Osteocyte (in vitro differentiated cells): ENCODE measurements around the gene SPATS2. TPM values are rescaled to one million over a fixed set of nuclear protein-coding genes. Genes with fewer than 3 reads are reported as not detected.

Source experiments
- DNase-seq: peaks from one replicate; pipeline ENCODE4 v3.0.0; 2021; ENCODE audit warnings: mixed read lengths; ENCODE audit not compliant: unreplicated experiment; ENCODE audit errors: extremely low spot score
- H3K27ac Mint-ChIP-seq: one replicate; pipeline ENCODE4 v1.8.0; 2021; ENCODE audit warnings: mild to moderate bottlenecking, mixed read lengths; ENCODE audit not compliant: unreplicated experiment
- H3K27me3 Mint-ChIP-seq: one replicate; pipeline ENCODE4 v1.8.0; 2021; ENCODE audit warnings: mixed read lengths; ENCODE audit not compliant: unreplicated experiment
- H3K36me3 Mint-ChIP-seq: one replicate; pipeline ENCODE4 v1.8.0; 2021; ENCODE audit warnings: mixed read lengths; ENCODE audit not compliant: unreplicated experiment
- H3K4me1 Mint-ChIP-seq: one replicate; pipeline ENCODE4 v1.8.0; 2021; ENCODE audit warnings: mixed read lengths; ENCODE audit not compliant: unreplicated experiment
- H3K4me3 Mint-ChIP-seq: one replicate; pipeline ENCODE4 v1.8.0; 2021; ENCODE audit warnings: mild to moderate bottlenecking, moderate library complexity, mixed read lengths; ENCODE audit not compliant: unreplicated experiment
- H3K9me3 Mint-ChIP-seq: one replicate; pipeline ENCODE4 v1.8.0; 2021; ENCODE audit warnings: mixed read lengths; ENCODE audit not compliant: unreplicated experiment
- CTCF ChIP-seq: fragments of 200-600 bp; sonication (generic); IDR thresholded peaks from 2 replicates; pipeline ENCODE4 v1.5.0; 2021; ENCODE audit warnings: antibody characterized with exemption, mild to moderate bottlenecking, moderate library complexity
- total RNA-seq: library from RNA; stranded (reverse); gene quantifications from 2 replicates; pipeline ENCODE4 v1.2.1, GENCODE V29; 2021

Gene SPATS2
- total RNA-seq, 1 donor from 2014 or later: 25.6 TPM

- peaks cover 40% of the 10 kb centered on the region for H3K4me1 Mint-ChIP-seq
- no peak for DNase-seq
- no peak overlapping the region for H3K27ac Mint-ChIP-seq
- H3K4me3 Mint-ChIP-seq: no peak overlapping the region
- no peak for TF ChIP-seq CTCF
- H3K9me3 Mint-ChIP-seq: no peaks in the 10 kb centered on the region
- peaks cover 38% of the 10 kb centered on the region for H3K27me3 Mint-ChIP-seq
- no peaks in the 10 kb centered on the region for H3K36me3 Mint-ChIP-seq
These were observed 26.1 kb upstream of the SPATS2 start for GRCh38 chr12:49340971-49341776.

GRCh38 chr12:49341777-49342065, 25.5 kb upstream of the SPATS2 start:
- Mint-ChIP-seq H3K9me3 (no peaks in the 10 kb centered on the region), H3K27me3 (peaks cover 40% of the 10 kb centered on the region), H3K36me3 (no peaks in the 10 kb centered on the region), H3K4me3 (peak overlapping the region; percentile 42), H3K4me1 (peaks cover 45% of the 10 kb centered on the region), H3K27ac (no peak overlapping the region)
- DNase-seq: no peak
- TF ChIP-seq CTCF: no peak

GRCh38 chr12:49342066-49342913, 25.0 kb upstream of the SPATS2 start:
- peaks cover 39% of the 10 kb centered on the region for H3K27me3 Mint-ChIP-seq
- no peaks in the 10 kb centered on the region for H3K9me3 Mint-ChIP-seq
- H3K4me3 Mint-ChIP-seq: peak overlapping the region; percentile 56
- H3K36me3 Mint-ChIP-seq: no peaks in the 10 kb centered on the region
- peaks cover 46% of the 10 kb centered on the region for H3K4me1 Mint-ChIP-seq
- DNase-seq: peak; percentile 91
- H3K27ac Mint-ChIP-seq: no peak overlapping the region
- TF ChIP-seq CTCF: peak; percentile 92

- H3K4me1 Mint-ChIP-seq: peaks cover 54% of the 10 kb centered on the region
- DNase-seq: no peak
- no peaks in the 10 kb centered on the region for H3K36me3 Mint-ChIP-seq
- H3K4me3 Mint-ChIP-seq: peak overlapping the region; percentile 56
- no peak for TF ChIP-seq CTCF
- no peaks in the 10 kb centered on the region for H3K9me3 Mint-ChIP-seq
- peaks cover 34% of the 10 kb centered on the region for H3K27me3 Mint-ChIP-seq
- no peak overlapping the region for H3K27ac Mint-ChIP-seq
These were observed 24.1 kb upstream of the SPATS2 start for GRCh38 chr12:49342914-49343731.
